ENCODE measurements around the gene CALHM6. TPM values are rescaled to one million over a fixed set of nuclear protein-coding genes. Genes with fewer than 3 reads are reported as not detected.

CALHM6 gene
- total RNA-seq, 1 donor from 2014 or later = 3.6 TPM

- Mint-ChIP-seq H3K36me3 (ENCODE audit: low read depth) (no peaks in the 10 kb centered on the region), H3K9me3 (ENCODE audit: low read depth) (no peaks in the 10 kb centered on the region), H3K4me3 (ENCODE audit: unreplicated experiment) (no peak overlapping the region), H3K4me1 (ENCODE audit: low read depth) (peaks cover 35% of the 10 kb centered on the region), H3K27me3 (ENCODE audit: low read depth) (no peaks in the 10 kb centered on the region), H3K27ac (ENCODE audit: unreplicated experiment) (no peak overlapping the region)
- no peak for TF ChIP-seq CTCF (IDR thresholded peaks at IDR 0.05)
- no peak for DNase-seq (ENCODE audit: low spot score)
Observed at GRCh38 chr6:116449565-116449964, 11.6 kb upstream of the CALHM6 start.

- no peak for TF ChIP-seq CTCF (IDR thresholded peaks at IDR 0.05)
- no peak for DNase-seq (ENCODE audit: low spot score)
- Mint-ChIP-seq H3K9me3 (ENCODE audit: low read depth) (no peaks in the 10 kb centered on the region), H3K4me1 (ENCODE audit: low read depth) (peaks cover 28% of the 10 kb centered on the region), H3K27me3 (ENCODE audit: low read depth) (no peaks in the 10 kb centered on the region), H3K27ac (ENCODE audit: unreplicated experiment) (no peak overlapping the region), H3K36me3 (ENCODE audit: low read depth) (no peaks in the 10 kb centered on the region), H3K4me3 (ENCODE audit: unreplicated experiment) (no peak overlapping the region)
Observed at GRCh38 chr6:116450185-116450710, 10.9 kb upstream of the CALHM6 start.

- no peaks in the 10 kb centered on the region for H3K9me3 Mint-ChIP-seq (ENCODE audit: low read depth)
- H3K4me3 Mint-ChIP-seq (ENCODE audit: unreplicated experiment) = no peak overlapping the region
- no peak for DNase-seq (ENCODE audit: low spot score)
- no peaks in the 10 kb centered on the region for H3K36me3 Mint-ChIP-seq (ENCODE audit: low read depth)
- H3K27me3 Mint-ChIP-seq (ENCODE audit: low read depth) = no peaks in the 10 kb centered on the region
- peaks cover 27% of the 10 kb centered on the region for H3K4me1 Mint-ChIP-seq (ENCODE audit: low read depth)
- H3K27ac Mint-ChIP-seq (ENCODE audit: unreplicated experiment) = no peak overlapping the region
- no peak for TF ChIP-seq CTCF (IDR thresholded peaks at IDR 0.05)
Observed at GRCh38 chr6:116450769-116451740, 10.1 kb upstream of the CALHM6 start.

- TF ChIP-seq CTCF (IDR thresholded peaks at IDR 0.05) = no peak
- Mint-ChIP-seq H3K9me3 (ENCODE audit: low read depth) (no peaks in the 10 kb centered on the region), H3K36me3 (ENCODE audit: low read depth) (no peaks in the 10 kb centered on the region), H3K4me3 (ENCODE audit: unreplicated experiment) (no peak overlapping the region), H3K27me3 (ENCODE audit: low read depth) (no peaks in the 10 kb centered on the region), H3K4me1 (ENCODE audit: low read depth) (peaks cover 22% of the 10 kb centered on the region), H3K27ac (ENCODE audit: unreplicated experiment) (no peak overlapping the region)
- no peak for DNase-seq (ENCODE audit: low spot score)
Observed at GRCh38 chr6:116451916-116452315, 9.3 kb upstream of the CALHM6 start.

GRCh38 chr6:116452531-116452930 lies 8.6 kb upstream of the CALHM6 start:
- Mint-ChIP-seq H3K9me3 (ENCODE audit: low read depth) (no peaks in the 10 kb centered on the region), H3K4me1 (ENCODE audit: low read depth) (peaks cover 16% of the 10 kb centered on the region), H3K27ac (ENCODE audit: unreplicated experiment) (no peak overlapping the region), H3K36me3 (ENCODE audit: low read depth) (no peaks in the 10 kb centered on the region), H3K4me3 (ENCODE audit: unreplicated experiment) (no peak overlapping the region), H3K27me3 (ENCODE audit: low read depth) (no peaks in the 10 kb centered on the region)
- no peak for TF ChIP-seq CTCF (IDR thresholded peaks at IDR 0.05)
- DNase-seq (ENCODE audit: low spot score) = no peak
